H9 (cell line): Measurements from ENCODE around the gene TMEM106C. TPM values are rescaled to one million over a fixed set of nuclear protein-coding genes. Genes with fewer than 3 reads are reported as not detected.

ENCODE experiments used
- DNase-seq: peaks from one replicate; pipeline ENCODE4 v3.0.0-alpha.2; 2017
- H2AFZ ChIP-seq: one replicate; pipeline ENCODE4 v1.6.1; 2013; ENCODE audit warnings: mild to moderate bottlenecking, low read length, control low read depth, moderate library complexity
- H2AK5ac ChIP-seq: 2 replicates; pipeline ENCODE4 v1.6.1; 2013; ENCODE audit warnings: low read length, control low read depth, mixed read lengths; ENCODE audit not compliant: insufficient read length
- H2BK120ac ChIP-seq: one replicate; pipeline ENCODE4 v1.6.1; 2013; ENCODE audit warnings: low read depth, mild to moderate bottlenecking, low read length, control low read depth, inconsistent platforms; ENCODE audit not compliant: poor library complexity, severe bottlenecking
- H2BK12ac ChIP-seq: 2 replicates; pipeline ENCODE4 v1.6.1; 2013; ENCODE audit warnings: low read length, control low read depth, mixed read lengths, low read depth; ENCODE audit not compliant: insufficient read length
- H2BK15ac ChIP-seq: 2 replicates; pipeline ENCODE4 v1.6.1; 2013; ENCODE audit warnings: low read depth, low read length, control low read depth
- H2BK20ac ChIP-seq: one replicate; pipeline ENCODE4 v1.6.1; 2013; ENCODE audit warnings: low read depth, mild to moderate bottlenecking, low read length, control low read depth, inconsistent platforms; ENCODE audit not compliant: poor library complexity, severe bottlenecking
- H2BK5ac ChIP-seq: 2 replicates; pipeline ENCODE4 v1.6.1; 2013; ENCODE audit warnings: low read length, control low read depth, mixed read lengths; ENCODE audit not compliant: insufficient read length
- H3K14ac ChIP-seq: 2 replicates; pipeline ENCODE4 v1.6.1; 2013; ENCODE audit warnings: low read length, control low read depth; ENCODE audit not compliant: insufficient read depth
- H3K18ac ChIP-seq: 2 replicates; pipeline ENCODE4 v1.6.1; 2013; ENCODE audit warnings: low read depth, mild to moderate bottlenecking, mixed read lengths, low read length, control low read depth; ENCODE audit not compliant: insufficient read length
- H3K23ac ChIP-seq: 2 replicates; pipeline ENCODE4 v1.6.1; 2013; ENCODE audit warnings: low read length, control low read depth, mixed read lengths, low read depth; ENCODE audit not compliant: insufficient read length
- H3K23me2 ChIP-seq: 2 replicates; pipeline ENCODE4 v1.6.1; 2013; ENCODE audit warnings: low read depth, mild to moderate bottlenecking, mixed read lengths, low read length, control low read depth; ENCODE audit not compliant: insufficient read length, poor library complexity, severe bottlenecking
- H3K27ac ChIP-seq: 2 replicates; pipeline ENCODE4 v1.5.1; 2013; ENCODE audit warnings: low read length, control low read depth, mixed read lengths, low read depth; ENCODE audit not compliant: insufficient read length
- H3K27me3 ChIP-seq: 2 replicates; pipeline ENCODE4 v1.6.1; 2013; ENCODE audit warnings: low read length, control low read depth, inconsistent platforms; ENCODE audit not compliant: insufficient read depth
- H3K4ac ChIP-seq: 2 replicates; pipeline ENCODE4 v1.6.1; 2013; ENCODE audit warnings: low read depth, mild to moderate bottlenecking, control low read depth, inconsistent platforms, low read length, moderate library complexity
- H3K4me1 ChIP-seq: 2 replicates; pipeline ENCODE4 v1.6.1; 2013; ENCODE audit warnings: low read length, control low read depth, inconsistent platforms; ENCODE audit not compliant: insufficient read depth
- H3K4me2 ChIP-seq: 2 replicates; pipeline ENCODE4 v1.6.1; 2013; ENCODE audit warnings: low read length, control low read depth, mixed read lengths; ENCODE audit not compliant: insufficient read length, insufficient read depth
- H3K56ac ChIP-seq: 2 replicates; pipeline ENCODE4 v1.6.1; 2013; ENCODE audit warnings: low read depth, mild to moderate bottlenecking, mixed read lengths, low read length, control low read depth; ENCODE audit not compliant: insufficient read length
- H3K79me1 ChIP-seq: 2 replicates; pipeline ENCODE4 v1.6.1; 2013; ENCODE audit warnings: low read depth, mild to moderate bottlenecking, moderate library complexity, low read length, control low read depth, inconsistent platforms; ENCODE audit not compliant: insufficient read depth, poor library complexity, severe bottlenecking
- H3K79me2 ChIP-seq: 2 replicates; pipeline ENCODE4 v1.6.1; 2013; ENCODE audit warnings: low read length, control low read depth, inconsistent platforms; ENCODE audit not compliant: insufficient read depth
- H3K9ac ChIP-seq: 2 replicates; pipeline ENCODE4 v1.6.1; 2013; ENCODE audit warnings: low read length, control low read depth, mixed read lengths; ENCODE audit not compliant: insufficient read length; ENCODE audit errors: extremely low read depth
- H3K9me3 ChIP-seq: one replicate; pipeline ENCODE4 v1.6.1; 2013; ENCODE audit warnings: low read depth, low read length, inconsistent platforms; ENCODE audit not compliant: control insufficient read depth
- H3T11ph ChIP-seq: one replicate; pipeline ENCODE4 v1.6.1; 2013; ENCODE audit warnings: mild to moderate bottlenecking, low read length, control low read depth, inconsistent platforms
- H4K20me1 ChIP-seq: one replicate; pipeline ENCODE4 v1.6.1; 2013; ENCODE audit not compliant: control insufficient read depth, insufficient read length, insufficient read depth
- H4K5ac ChIP-seq: 2 replicates; pipeline ENCODE4 v1.6.1; 2013; ENCODE audit warnings: low read depth, mild to moderate bottlenecking, mixed read lengths, low read length, control low read depth; ENCODE audit not compliant: insufficient read length
- H4K8ac ChIP-seq: replicated peaks from 2 replicates; pipeline ENCODE4 v1.6.1; 2013; ENCODE audit warnings: low read length, control low read depth, mixed read lengths, low read depth; ENCODE audit not compliant: insufficient read length
- H4K91ac ChIP-seq: 2 replicates; pipeline ENCODE4 v1.6.1; 2013; ENCODE audit warnings: low read depth, mild to moderate bottlenecking, moderate library complexity, mixed read lengths, low read length, control low read depth; ENCODE audit not compliant: insufficient read length
- H3K27ac Mint-ChIP-seq, 3 experiments: 2 replicates in 2 of 3; 3 replicates in 1 of 3; pipeline ENCODE4 v1.8.0; 2020 to 2021; ENCODE audit warnings: mixed read lengths in 3 of 3, mild to moderate bottlenecking in 1 of 3, moderate library complexity in 1 of 3
- H3K27me3 Mint-ChIP-seq: 2 replicates; pipeline ENCODE4 v1.8.0; 2021; ENCODE audit warnings: low read depth, mild to moderate bottlenecking, moderate library complexity, mixed read lengths
- H3K36me3 Mint-ChIP-seq, 3 experiments: 2 replicates in 2 of 3; 3 replicates in 1 of 3; pipeline ENCODE4 v1.8.0; 2020 to 2021; ENCODE audit warnings: low read depth in 3 of 3, mixed read lengths in 3 of 3; ENCODE audit not compliant: insufficient read depth in 1 of 3
- H3K4me1 Mint-ChIP-seq, 2 experiments: 2 replicates each; pipeline ENCODE4 v1.8.0; 2020; ENCODE audit warnings: mixed read lengths in 2 of 2
- H3K4me3 Mint-ChIP-seq, 2 experiments: 2 replicates in 1 of 2; 3 replicates in 1 of 2; pipeline ENCODE4 v1.8.0; 2020 to 2021; ENCODE audit warnings: mild to moderate bottlenecking in 2 of 2, mixed read lengths in 2 of 2, moderate library complexity in 1 of 2
- H3K9me3 Mint-ChIP-seq, 2 experiments: 2 replicates in 1 of 2; 3 replicates in 1 of 2; pipeline ENCODE4 v1.8.0; 2020; ENCODE audit warnings: mild to moderate bottlenecking in 2 of 2, mixed read lengths in 2 of 2, moderate library complexity in 1 of 2
- WGBS: extraction: QIAGEN DNeasy Blood & Tissue Kit; methylation state at CpG from one replicate; pipeline ENCODE4 v1.1.7; 2013; ENCODE audit warnings: missing lambda C conversion rate, low lambda C conversion rate, mixed read lengths; ENCODE audit not compliant: insufficient read length; ENCODE audit errors: extremely low coverage; 5-methylcytosine and 5-hydroxymethylcytosine counted together
- total RNA-seq: library from RNA; stranded (reverse); gene quantifications from 2 replicates; pipeline ENCODE4 v1.2.1, GENCODE V29; 2021
- TF ChIP-seq, protein P1 (sequence below): fragments of 200-600 bp; sonication (generic); conservative IDR thresholded peaks from 3 replicates; pipeline ENCODE4 v1.8.0; 2021; ENCODE audit warnings: antibody characterized with exemption, mild to moderate bottlenecking

Gene TMEM106C
- total RNA-seq, 1 experiment from 2014 or later, result 43.7 TPM

DNA sequence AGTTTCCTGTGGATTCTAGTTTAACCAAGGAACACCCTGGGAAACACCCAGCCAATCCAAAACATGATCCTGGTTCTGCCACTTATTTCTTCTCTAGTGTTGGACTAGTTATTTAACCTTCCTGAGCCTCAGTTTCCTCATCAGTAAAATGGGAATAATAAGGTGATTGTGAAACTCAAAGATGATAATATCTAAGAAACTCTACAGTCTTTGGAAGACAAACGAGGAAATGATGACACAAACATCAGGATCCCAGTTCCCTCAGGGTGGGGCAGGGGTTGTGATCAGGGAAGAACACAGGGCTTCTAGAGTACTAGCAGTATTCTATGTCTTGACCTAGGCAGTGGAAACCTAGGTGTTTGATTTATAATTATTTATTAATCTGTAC is 18.1 kb upstream of the TMEM106C start:
- no peak overlapping the region for H3K4me3 Mint-ChIP-seq
- H3K4me1 Mint-ChIP-seq, result peaks cover 24 to 39% of the 10 kb centered on the region in 2 experiments

More for the DNA sequence above, 18.1 kb upstream of the TMEM106C start:
- no peak overlapping the region for H2BK5ac ChIP-seq
- no peak overlapping the region for H4K8ac ChIP-seq
- no peak overlapping the region for H3T11ph ChIP-seq
- H2BK120ac ChIP-seq, result no peak overlapping the region
- TF ChIP-seq, protein P1, sequence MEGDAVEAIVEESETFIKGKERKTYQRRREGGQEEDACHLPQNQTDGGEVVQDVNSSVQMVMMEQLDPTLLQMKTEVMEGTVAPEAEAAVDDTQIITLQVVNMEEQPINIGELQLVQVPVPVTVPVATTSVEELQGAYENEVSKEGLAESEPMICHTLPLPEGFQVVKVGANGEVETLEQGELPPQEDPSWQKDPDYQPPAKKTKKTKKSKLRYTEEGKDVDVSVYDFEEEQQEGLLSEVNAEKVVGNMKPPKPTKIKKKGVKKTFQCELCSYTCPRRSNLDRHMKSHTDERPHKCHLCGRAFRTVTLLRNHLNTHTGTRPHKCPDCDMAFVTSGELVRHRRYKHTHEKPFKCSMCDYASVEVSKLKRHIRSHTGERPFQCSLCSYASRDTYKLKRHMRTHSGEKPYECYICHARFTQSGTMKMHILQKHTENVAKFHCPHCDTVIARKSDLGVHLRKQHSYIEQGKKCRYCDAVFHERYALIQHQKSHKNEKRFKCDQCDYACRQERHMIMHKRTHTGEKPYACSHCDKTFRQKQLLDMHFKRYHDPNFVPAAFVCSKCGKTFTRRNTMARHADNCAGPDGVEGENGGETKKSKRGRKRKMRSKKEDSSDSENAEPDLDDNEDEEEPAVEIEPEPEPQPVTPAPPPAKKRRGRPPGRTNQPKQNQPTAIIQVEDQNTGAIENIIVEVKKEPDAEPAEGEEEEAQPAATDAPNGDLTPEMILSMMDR, result no peak
- no peaks in the 10 kb centered on the region for H3K36me3 Mint-ChIP-seq
- H3K79me1 ChIP-seq, result no peaks in the 10 kb centered on the region
- H3K23me2 ChIP-seq, result peaks cover 2% of the 10 kb centered on the region
- no peaks in the 10 kb centered on the region for H3K4me1 ChIP-seq
- H4K91ac ChIP-seq, result no peak overlapping the region
- H3K4ac ChIP-seq, result no peak overlapping the region
- H2AFZ ChIP-seq, result no peak overlapping the region
- H3K56ac ChIP-seq, result no peak overlapping the region
- peaks cover 20% of the 10 kb centered on the region for H3K27me3 Mint-ChIP-seq
- peaks cover 2% of the 10 kb centered on the region for H4K20me1 ChIP-seq
- no peaks in the 10 kb centered on the region; a peak in 1 of 5 replicates for H3K9me3 Mint-ChIP-seq
- no peak overlapping the region for H2AK5ac ChIP-seq
- no peaks in the 10 kb centered on the region for H3K9me3 ChIP-seq
- no peak overlapping the region for H4K5ac ChIP-seq
- no peak overlapping the region for H2BK15ac ChIP-seq
- no peak overlapping the region for H2BK20ac ChIP-seq
- no CpG with 5 or more reads among the region's 1 CpG for WGBS
- H3K14ac ChIP-seq, result no peak overlapping the region
- no peaks in the 10 kb centered on the region for H3K79me2 ChIP-seq
- H3K27ac ChIP-seq, result no peak overlapping the region
- H3K4me2 ChIP-seq, result no peak overlapping the region
- no peak overlapping the region for H3K9ac ChIP-seq
- no peak for DNase-seq
- H3K18ac ChIP-seq, result no peak overlapping the region
- H3K23ac ChIP-seq, result no peak overlapping the region
- H3K27ac Mint-ChIP-seq, result no peak overlapping the region
- H2BK12ac ChIP-seq, result no peak overlapping the region
- no peaks in the 10 kb centered on the region for H3K27me3 ChIP-seq
